Measurements from ENCODE around the gene NDUFA7. TPM values are rescaled to one million over a fixed set of nuclear protein-coding genes. Genes with fewer than 3 reads are reported as not detected.
A peak's percentile ranks its signal among the peaks of the same experiment; 100 is the strongest.
"Not testable (repeated sequence)": the region's sequence is repeated elsewhere in the genome, so short reads cannot be mapped to it uniquely, and the experiment has no call there.

NDUFA7 gene
- total RNA-seq, 4 donors from 2014 or later, result 75.3 to 129 (median 87.7) TPM

DNA sequence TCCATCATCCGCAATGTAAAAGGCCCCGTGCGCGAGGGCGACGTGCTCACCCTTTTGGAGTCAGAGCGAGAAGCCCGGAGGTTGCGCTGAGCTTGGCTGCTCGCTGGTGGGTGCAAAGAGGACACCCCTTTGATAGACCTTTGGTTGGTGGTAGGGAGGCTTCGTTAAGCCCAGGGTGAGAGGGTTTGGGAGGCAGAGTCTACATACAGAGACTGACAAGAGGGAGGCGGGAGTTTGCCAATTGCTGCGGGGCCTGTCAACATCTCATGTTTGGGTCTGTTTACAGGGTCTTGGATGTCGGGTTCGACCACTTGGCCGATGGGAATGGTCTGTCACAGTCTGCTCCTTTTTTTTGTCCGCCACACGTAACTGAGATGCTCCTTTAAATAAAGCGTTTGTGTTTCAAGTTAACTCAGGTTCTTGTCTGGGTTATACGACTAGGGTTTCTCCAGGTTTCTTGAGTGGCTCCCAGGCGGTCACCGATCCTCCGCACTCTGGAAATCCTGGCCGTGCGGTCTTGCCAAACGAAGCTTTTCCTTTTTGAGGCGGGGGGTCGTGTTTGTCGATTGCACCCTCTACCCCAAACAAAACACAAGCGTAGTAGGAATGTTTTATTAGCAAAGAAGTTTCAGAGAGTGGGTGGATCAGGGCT, 937 bp upstream of the NDUFA7 start:
- intact Hi-C loops (cut with DNase I; ENCODE audit: low total_unique reads), result loop anchor here (1.0 to 10.0 kb wide), 4 partner anchors 14 to 513 kb away; partner anchors contain the start of genes CD320, MBD3L1, RAB11B and ZNF558
- ATAC-seq (no peak), DNase-seq (no peak)
- in situ Hi-C loops (cut with MboI; ENCODE audit: low sequenced_read_pairs in 4 of 4), result no loop called here
- peak overlapping the region; percentile 93 to 99 (median 94) for H3K27ac ChIP-seq
- H3K27me3 ChIP-seq, result no peaks in the 10 kb centered on the region
- no peak for TF ChIP-seq POLR2A (IDR thresholded peaks at IDR 0.05)
- TF ChIP-seq, protein P1, sequence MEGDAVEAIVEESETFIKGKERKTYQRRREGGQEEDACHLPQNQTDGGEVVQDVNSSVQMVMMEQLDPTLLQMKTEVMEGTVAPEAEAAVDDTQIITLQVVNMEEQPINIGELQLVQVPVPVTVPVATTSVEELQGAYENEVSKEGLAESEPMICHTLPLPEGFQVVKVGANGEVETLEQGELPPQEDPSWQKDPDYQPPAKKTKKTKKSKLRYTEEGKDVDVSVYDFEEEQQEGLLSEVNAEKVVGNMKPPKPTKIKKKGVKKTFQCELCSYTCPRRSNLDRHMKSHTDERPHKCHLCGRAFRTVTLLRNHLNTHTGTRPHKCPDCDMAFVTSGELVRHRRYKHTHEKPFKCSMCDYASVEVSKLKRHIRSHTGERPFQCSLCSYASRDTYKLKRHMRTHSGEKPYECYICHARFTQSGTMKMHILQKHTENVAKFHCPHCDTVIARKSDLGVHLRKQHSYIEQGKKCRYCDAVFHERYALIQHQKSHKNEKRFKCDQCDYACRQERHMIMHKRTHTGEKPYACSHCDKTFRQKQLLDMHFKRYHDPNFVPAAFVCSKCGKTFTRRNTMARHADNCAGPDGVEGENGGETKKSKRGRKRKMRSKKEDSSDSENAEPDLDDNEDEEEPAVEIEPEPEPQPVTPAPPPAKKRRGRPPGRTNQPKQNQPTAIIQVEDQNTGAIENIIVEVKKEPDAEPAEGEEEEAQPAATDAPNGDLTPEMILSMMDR (IDR thresholded peaks at IDR 0.05 in 4 of 5, conservative IDR thresholded peaks at IDR 0.05 in 1 of 5), result no peak
- H3K36me3 ChIP-seq, result peaks cover 0 to 13% of the 10 kb centered on the region in 2 donors
- peak overlapping the region; percentile 88 to 99 (median 94) for H3K4me3 ChIP-seq
- H3K4me1 ChIP-seq, result peaks cover 23 to 30% of the 10 kb centered on the region in 2 donors
- no peaks in the 10 kb centered on the region for H3K9me3 ChIP-seq

DNA sequence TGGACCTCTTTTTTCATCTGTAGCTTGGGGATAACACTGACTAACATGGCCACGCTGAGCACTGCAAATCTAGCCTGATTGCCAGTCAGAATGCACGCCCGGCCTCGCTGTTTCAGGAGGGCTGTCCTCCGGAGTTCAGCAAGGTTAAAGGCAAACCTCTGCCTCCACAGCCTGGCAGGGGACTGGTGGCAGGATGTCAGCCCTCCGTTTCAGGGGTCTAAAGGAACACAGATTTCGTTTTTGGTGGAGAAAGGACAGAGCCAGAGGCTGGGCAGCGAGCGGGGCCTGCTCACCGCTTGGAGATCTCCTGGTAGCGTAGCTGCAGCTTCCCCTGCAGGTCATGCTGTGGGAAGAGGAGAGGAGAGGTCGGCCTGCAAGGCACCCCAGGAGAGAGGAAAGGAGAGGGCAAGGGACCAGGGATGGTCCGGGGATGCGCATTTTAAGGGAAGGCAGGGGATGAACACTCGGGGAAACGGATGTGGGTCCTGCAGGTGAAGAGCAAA, 560 bp downstream of the NDUFA7 start:
- peak overlapping the region; percentile 93 to 99 (median 94) for H3K27ac ChIP-seq
- intact Hi-C loops (cut with DNase I; ENCODE audit: low total_unique reads) (loop anchor here (1.0 to 10.0 kb wide), 4 partner anchors 12 to 514 kb away; partner anchors contain the start of genes CD320, MBD3L1, RAB11B and ZNF558), in situ Hi-C loops (cut with MboI; ENCODE audit: low sequenced_read_pairs in 4 of 4) (no loop called here)
- peaks cover 23 to 30% of the 10 kb centered on the region in 2 donors for H3K4me1 ChIP-seq
- DNase-seq (no peak), ATAC-seq (peak; percentile 18)
- no peaks in the 10 kb centered on the region for H3K9me3 ChIP-seq
- no peaks in the 10 kb centered on the region for H3K27me3 ChIP-seq
- TF ChIP-seq, protein P1 (IDR thresholded peaks at IDR 0.05 in 4 of 5, conservative IDR thresholded peaks at IDR 0.05 in 1 of 5), result no peak
- TF ChIP-seq POLR2A (IDR thresholded peaks at IDR 0.05), result no peak
- H3K36me3 ChIP-seq, result peaks cover 0 to 20% of the 10 kb centered on the region in 2 donors
- peak overlapping the region; percentile 88 to 99 (median 94) for H3K4me3 ChIP-seq

GRCh38 chr19:8319807-8320520, 1.2 kb downstream of the NDUFA7 start:
- peaks cover 0 to 26% of the 10 kb centered on the region in 2 donors for H3K36me3 ChIP-seq
- TF ChIP-seq, protein P1 (IDR thresholded peaks at IDR 0.05 in 4 of 5, conservative IDR thresholded peaks at IDR 0.05 in 1 of 5), result no peak
- TF ChIP-seq POLR2A (IDR thresholded peaks at IDR 0.05), result no peak
- intact Hi-C loops (cut with DNase I; ENCODE audit: low total_unique reads), result loop anchor here (2.0 to 10.0 kb wide), 2 partner anchors 51 to 515 kb away; partner anchors contain the start of genes MBD3L1 and ZNF558
- H3K27me3 ChIP-seq, result no peaks in the 10 kb centered on the region
- in situ Hi-C loops (cut with MboI; ENCODE audit: low sequenced_read_pairs in 4 of 4), result no loop called here
- H3K4me3 ChIP-seq, result peak overlapping the region; percentile 88 to 99 (median 94)
- DNase-seq (no peak), ATAC-seq (no peak)
- peaks cover 23 to 30% of the 10 kb centered on the region in 2 donors for H3K4me1 ChIP-seq
- no peaks in the 10 kb centered on the region for H3K9me3 ChIP-seq
- H3K27ac ChIP-seq, result peak overlapping the region; percentile 93 to 99 (median 94)

- H3K27ac ChIP-seq; H3K9me3 ChIP-seq; DNase-seq; intact Hi-C loops (cut with DNase I; ENCODE audit: low total_unique reads); ATAC-seq; H3K4me3 ChIP-seq; H3K27me3 ChIP-seq; in situ Hi-C loops (cut with MboI; ENCODE audit: low sequenced_read_pairs in 4 of 4): not testable (repeated sequence)
- Histone ChIP-seq H3K4me1 (peaks cover 23 to 30% of the 10 kb centered on the region in 2 donors), H3K36me3 (peaks cover 0 to 37% of the 10 kb centered on the region in 2 donors)
These were observed 2.3 kb downstream of the NDUFA7 start for GRCh38 chr19:8318835-8319234.

Measured in gastrocnemius medialis (tissue), 4 donors.